GM19468 (cell line): Measurements from ENCODE around the gene TPGS1.

ENCODE experiments used
- ATAC-seq: cut with Tn5 transposase; IDR thresholded peaks from one replicate; pipeline ENCODE4 v1.9.1; 2021; ENCODE audit warnings: mild to moderate bottlenecking, moderate library complexity, moderate number of reproducible peaks; ENCODE audit not compliant: unreplicated experiment; ENCODE audit errors: extremely low read depth

Gene TPGS1

DNA sequence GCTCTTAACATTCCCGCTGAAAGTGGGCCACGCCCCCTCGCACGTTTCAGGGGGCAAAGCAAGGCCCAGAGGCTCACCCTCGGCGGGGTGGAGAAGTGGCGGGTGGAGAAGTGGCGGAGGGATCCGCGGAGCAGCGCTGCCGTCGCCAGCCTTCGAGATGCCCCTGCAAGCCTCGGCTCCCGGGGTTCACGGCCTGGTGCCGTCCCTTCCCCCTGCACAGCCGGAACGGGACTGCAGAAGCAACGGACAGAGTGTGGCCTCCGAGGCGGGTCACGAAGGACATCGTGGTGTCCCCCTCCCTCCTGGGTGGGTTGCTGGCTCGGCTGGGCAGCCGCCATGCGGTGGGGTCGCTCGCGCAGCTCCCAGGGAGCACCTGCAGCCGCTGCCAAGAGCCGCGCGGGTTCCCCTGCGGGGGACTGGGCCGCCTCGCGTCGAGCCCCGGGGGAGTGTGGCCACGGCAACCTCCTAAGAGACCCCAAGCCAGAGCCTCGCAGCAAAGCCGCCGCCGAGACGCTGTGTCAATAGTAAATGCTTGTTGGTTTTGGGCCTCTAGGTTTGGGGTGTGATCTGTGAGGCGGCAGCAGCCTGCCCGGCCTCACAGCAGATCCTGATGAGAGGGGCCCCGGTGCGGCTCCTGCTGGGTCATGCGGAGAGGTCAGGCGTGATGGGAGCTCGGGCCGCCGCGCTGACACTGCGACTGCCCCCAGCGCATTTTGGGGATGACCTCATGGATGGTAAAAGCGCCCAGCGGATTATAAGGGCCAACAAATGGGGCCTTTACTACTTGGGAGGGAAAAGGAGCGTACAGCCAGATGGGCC is 5.5 kb downstream of the TPGS1 start:
- ATAC-seq: no peak

DNA sequence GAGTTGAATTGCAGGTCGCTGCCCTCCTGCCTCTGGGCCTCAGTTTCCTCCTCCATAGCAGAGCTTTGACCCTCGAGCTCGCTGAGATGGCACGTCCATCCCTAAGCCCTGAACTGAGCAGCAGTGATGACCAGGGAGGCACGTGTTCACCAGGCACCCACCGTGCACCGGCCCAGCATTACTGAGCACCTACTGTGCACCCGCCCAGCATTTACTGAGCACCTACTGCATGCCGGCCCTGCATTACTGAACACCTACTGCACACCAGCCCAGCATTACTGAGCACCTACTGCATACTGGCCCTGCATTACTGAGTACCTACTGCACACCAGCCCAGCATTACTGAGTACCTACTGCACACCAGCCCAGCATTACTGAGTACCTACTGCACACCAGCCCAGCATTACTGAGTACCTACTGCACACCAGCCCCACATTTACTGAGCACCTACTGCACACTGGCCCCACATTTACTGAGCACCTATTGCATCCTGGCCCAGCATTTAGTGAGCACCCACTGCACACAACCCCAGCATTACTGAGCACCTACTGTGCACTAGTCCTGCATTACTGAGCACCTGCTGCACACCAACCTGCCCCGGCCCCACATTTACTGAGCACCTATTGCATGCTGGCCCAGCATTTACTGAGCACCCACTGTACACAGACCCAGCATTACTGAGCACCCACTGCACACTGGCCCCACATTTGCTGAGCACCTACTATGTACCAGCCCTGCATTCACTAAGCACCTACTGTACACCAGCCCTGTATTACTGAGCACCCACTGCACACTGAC is 6.3 kb downstream of the TPGS1 start:
- ATAC-seq: no peak

GRCh38 chr19:514166-514663 is 6.9 kb downstream of the TPGS1 start:
- ATAC-seq: no peak

DNA sequence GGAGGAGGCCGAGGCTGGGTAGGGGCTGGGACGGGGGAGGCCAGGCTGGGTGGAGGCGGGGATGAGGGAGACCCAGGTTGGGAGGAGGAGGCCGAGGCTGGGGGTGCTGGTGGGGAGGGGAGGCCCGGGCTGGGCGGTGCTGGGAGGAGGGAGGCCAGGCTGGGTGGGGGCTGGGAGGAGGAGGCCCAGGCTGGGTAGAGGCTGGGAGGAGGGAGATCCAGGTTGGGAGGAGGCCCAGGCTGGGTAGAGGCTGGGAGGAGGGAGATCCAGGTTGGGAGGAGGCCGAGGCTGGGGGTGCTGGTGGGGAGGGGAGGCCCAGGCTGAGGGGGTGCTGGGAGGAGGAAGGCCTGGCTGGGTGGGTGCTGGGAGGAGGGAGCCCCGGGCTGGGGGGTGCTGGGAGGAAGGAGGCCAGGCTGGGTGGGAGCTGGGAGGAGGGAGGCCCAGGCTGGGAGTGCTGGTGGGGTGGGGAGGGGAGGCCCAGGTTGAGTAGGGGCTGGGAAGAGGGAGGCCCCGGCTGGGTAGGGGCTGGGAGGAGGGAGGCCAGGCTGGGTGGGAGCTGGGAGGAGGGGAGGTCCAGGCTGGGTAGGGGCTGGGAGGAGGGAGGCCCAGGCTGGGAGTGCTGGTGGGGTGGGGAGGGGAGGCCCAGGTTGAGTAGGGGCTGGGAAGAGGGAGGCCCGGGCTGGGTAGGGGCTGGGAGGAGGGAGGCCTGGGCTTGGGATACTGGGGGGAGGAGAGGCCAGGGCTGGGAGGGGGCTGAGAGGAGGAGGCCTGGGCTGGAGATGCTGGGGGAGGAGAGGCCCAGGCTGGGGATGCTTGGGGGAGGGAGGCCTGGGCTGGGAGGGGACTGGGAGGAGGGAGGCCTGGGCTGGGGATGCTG is 10.7 kb downstream of the TPGS1 start:
- ATAC-seq: no peak

GRCh38 chr19:518598-519231 is 11.4 kb downstream of the TPGS1 start:
- no peak for ATAC-seq

GRCh38 chr19:519449-519865 is 12.2 kb downstream of the TPGS1 start:
- no peak for ATAC-seq

DNA sequence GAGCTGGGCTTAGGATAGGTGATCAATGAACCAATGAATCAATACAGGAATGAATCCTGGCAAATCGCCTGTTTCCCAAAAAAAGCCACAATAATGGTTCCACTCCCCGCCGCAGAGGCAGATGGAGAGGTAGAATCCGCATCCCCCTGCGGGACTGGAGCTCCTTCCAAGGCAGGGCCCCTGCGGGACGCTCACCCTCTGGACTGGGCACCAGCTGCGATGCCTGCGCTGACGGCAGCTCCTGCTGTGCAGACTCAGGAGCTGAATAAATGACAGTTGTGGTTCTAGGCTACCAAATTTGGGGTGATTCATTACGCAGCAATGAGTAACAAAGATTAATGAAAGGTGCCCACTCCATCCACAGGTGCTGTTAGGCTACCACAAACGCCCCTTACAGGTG is 15.4 kb downstream of the TPGS1 start:
- no peak for ATAC-seq

DNA sequence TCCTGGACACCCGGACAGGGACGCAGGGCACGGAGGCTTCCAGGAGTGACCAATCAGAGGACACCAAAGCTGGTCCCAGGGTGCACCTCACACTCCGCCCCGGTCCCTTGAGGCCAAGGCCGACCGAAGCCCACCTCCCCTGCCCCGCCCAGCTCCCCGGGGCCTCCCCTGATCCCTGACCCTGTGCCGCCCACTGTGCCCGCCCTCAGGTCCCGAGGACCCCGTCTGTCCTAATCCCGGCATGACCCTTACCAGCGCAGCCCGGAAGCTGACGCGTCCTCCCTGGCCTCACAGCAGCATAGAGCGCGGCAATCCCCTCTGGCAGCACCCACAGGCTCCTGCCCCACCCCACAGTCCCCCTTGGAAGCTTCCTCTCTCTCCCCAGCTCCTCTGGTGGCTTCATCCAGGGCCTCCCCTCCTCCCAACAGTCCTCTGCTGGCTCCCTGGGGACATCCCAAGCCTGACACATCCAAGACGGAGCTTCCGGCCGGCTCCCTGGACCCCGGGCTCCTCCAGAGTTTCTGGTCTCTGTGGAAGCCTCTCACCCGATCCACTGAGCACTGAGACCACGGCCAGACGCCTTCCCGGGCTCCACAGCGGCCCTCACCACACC is 16.9 kb downstream of the TPGS1 start:
- no peak for ATAC-seq

GRCh38 chr19:525029-525428 is 17.7 kb downstream of the TPGS1 start:
- ATAC-seq: no peak

DNA sequence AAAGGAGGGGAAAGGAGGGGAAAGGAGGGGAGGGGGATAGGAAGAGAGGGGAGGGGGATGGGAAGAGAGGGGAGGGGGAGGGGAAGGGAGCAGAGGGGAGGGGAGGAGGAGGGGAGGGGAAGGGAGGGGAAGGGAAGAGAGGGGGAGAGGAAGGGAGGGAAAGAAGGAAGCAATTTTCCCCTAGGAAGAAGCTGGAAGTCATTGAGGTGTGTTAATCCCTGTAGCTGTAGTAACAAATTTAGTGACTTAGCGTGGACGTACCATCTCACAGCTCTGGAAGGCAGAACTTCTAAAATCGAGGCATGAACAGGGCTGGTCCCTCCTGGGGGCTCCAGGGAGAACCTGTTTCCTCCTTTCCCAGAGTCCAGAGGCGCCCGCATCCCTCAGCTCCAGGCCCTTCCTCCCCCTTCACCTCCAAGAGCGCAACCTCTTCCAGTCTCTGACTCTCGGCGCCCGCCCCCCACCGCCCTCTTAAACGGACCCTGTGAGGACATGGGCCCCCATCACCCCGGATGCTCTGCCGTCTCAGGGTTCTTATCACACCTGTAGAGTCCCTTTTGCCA is 18.6 kb downstream of the TPGS1 start:
- no peak for ATAC-seq

- ATAC-seq: no peak
These were observed 23.1 kb downstream of the TPGS1 start for GRCh38 chr19:530134-531008.

DNA sequence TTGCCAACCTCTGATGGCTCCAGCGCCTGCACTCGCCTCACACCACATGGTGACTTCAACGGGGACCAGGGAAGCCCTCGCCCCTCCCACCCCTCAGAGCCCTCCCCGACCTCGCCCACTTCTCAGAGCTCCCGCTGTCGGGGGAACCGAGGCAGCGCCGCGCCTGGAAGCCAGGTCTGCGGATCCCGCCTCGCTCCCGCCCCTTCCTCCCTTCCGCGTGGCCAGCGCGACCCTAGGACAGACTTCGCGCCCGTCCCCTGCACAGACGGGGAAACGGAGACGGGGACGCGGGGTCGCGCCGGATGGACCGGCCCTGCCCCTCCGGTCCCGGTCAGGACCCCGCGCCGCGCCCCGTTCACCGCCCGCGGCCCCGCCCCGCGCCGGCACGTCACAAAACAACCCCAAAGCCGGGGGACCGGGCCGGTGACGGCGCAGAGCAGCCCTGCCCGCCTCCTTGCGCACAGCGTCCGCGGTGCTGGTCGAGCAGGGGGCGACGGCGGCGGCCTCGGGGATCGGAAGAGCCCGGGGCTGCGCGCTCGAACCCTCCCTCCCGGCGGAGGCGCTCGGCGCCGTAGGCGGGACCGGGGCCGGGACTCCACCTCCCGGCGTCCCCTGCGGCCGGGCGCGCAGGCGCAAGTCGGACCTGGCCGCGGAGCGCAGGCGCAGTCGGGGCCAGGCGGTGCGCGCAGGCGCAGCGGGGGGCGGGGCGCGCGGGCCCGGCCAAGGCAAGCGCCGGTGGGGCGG is 23.9 kb downstream of the TPGS1 start:
- ATAC-seq: peak; percentile 51

DNA sequence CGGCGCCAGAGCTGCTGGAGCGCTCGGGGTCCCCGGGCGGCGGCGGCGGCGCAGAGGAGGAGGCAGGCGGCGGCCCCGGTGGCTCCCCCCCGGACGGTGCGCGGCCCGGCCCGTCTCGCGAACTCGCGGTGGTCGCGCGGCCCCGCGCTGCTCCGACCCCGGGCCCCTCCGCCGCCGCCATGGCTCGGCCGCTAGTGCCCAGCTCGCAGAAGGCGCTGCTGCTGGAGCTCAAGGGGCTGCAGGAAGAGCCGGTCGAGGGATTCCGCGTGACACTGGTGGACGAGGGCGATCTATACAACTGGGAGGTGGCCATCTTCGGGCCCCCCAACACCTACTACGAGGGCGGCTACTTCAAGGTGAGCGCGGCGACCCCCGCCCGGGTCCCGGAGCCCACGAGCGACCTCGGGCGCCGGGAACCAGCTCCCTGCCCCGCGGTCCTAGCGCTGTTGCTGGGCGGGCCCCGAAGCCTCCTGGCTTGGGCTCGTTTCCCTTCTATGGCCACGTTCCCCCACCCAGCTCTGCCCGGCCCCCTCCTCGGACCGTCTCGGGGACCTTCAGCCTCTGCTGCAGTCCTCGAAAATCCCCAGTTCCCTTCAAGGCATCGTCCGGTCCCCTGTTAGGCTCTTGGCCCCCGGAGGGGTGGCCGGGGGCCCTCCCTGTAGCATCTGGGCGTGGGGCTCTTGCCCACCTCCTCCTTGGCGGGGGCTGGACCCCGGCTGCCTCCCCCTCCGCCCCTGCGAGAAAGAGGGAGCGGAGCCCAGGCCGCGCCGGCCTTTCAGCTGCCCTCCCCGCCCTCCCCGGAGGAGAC is 24.7 kb downstream of the TPGS1 start, which contains the start of gene CDC34:
TSS of gene CDC34 (plus strand) at position 8 of the 808 bp plus-strand sequence. CDS start at position 180, 172 bp downstream.
- no peak for ATAC-seq

DNA sequence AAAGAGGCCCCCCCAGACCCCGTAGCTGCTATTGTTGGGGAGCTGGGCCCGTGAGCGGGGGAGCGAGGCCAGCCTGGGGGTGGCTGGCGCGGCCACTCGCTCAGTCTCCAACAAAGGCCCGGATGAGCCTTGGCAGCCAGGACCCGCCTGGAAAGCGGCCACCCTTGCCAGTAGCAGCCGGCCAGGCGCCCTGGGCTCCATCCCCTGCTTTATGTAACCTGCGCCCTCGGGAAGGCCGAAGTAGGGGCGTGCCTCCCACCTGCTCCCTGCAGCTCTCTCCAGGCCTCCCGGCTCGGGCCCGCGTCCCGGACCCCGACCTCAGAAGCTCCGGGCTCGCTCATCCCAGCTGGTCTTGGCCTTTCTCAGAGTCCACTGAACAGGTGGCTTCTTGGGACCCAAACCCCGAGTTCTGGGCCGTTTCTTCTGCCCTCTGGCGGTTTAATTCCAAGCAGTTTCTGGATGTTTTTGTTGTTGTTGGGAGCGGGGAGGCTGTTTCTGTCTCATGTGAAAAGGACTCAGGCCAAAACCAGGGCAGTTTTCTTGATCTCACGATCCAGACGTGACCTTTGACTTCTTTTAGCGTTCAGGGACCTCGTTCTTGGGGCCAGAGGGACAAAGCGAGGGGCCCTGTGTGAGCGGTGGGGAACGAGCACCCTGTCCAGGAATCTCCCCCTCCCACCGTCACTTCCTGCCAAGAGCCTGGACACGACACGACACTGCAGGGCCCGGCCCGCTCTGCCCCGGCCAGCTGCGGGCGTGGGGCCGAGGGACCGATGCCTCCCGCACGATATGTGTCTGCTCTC is 25.5 kb downstream of the TPGS1 start:
- ATAC-seq: no peak

DNA sequence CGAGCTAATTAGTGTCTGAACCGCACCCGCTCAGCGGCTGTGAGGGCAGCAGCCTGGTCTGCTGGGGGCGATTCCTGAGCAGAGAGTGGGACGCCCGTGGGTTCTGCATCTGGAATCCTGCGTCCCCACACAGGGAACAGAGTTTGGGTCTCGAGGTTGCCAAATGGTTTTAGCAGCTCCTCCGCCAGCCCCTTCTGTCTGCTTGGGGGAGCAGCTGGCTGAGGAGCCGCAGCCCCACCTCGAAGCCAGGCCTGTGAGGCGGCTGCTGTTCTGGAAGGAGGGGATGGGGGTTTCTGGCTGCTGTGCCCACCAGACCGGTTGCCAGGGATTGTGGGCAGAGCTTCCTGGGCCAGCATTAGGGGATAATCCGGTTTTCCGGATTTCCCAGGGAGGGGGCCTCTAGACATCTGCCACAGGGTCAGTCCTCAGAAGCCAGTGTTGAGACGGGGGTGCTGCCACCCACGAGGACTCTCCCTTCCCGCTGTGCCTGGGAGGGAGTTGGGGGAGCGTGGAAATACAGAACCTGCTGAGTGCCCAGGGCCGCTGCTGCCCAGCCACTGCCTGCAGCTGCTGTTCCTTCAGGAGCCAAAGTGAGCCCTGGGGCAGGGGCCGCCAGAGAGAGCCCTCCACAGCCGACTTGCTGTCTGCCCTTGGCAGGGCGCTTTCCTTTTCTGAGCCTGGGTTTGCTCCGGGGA is 26.2 kb downstream of the TPGS1 start:
- no peak for ATAC-seq
